GM12874 (cell line): ENCODE data around the gene PLCXD1.

Source experiments
- CTCF ChIP-seq: IDR thresholded peaks from 2 replicates; pipeline ENCODE4 v1.5.1; 2011; ENCODE audit warnings: low read depth, mild to moderate bottlenecking, control low read depth, low read length, moderate library complexity; ENCODE audit not compliant: insufficient read depth

Gene PLCXD1

DNA sequence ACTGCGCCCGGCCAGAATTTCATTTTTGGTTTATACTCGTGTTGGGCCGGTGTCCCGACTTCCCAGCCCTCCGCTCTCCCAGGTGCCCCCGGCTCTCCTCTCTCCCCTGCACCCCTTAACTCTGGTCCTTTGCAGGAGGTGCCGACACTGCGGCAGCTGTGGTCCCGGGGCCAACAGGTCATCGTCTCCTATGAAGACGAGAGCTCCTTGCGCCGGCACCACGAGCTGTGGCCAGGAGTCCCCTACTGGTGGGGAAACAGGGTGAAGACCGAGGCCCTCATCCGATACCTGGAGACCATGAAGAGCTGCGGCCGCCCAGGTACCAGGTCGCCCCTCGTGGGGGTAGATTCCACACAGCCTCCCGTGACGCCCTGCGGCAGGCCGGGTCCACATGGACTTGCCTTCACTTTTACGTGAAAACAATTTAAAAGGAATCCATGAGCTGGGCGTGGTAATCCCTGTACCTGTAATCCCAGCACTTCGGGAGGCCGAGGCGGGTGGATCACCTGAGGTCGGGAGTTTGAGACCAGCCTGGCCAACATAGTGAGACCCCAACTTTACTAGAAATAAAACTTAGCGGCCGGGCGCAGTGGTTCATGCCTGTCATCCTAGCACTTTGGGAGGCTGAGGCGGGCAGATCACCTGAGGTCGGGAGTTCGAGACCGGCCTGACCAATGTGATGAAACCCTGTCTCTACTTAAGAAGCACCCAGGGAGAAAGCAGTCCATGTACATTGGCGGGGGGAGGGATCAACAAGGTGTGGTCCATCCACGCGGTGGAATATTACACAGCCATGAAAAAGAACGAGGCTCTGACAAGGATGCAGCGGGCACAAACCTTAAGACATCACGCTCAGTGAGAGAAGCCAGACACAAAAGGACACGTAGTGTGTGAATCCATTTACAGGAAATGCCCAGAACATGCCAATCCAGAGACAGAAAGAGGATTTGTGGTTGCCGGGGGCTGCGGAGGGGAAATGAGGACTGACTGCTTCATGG lies 12.0 kb downstream of the PLCXD1 start:
- no peak for TF ChIP-seq CTCF

DNA sequence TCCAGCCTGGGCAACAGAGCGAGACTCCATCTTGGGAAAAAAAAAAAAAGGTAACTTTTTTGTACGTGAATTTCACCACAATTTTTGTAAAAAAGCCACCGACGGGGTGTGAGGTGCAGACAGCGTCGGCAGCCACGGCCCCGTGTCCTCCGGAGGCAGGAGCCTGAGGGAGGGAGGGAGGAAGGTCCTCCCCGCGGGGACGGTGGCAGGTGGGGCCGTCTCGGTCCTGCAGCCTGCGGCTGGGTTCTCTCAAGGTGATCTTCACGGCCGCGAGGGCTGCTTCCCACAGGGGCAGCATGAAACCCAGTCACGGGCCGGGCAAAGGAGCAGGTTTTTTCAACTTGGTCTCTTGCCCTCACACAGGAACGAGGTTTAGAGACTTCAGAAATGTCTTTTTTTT lies 14.0 kb downstream of the PLCXD1 start:
- TF ChIP-seq CTCF: no peak

GRCh38 chrX:298993-299392 lies 17.8 kb downstream of the PLCXD1 start:
- TF ChIP-seq CTCF: no peak

DNA sequence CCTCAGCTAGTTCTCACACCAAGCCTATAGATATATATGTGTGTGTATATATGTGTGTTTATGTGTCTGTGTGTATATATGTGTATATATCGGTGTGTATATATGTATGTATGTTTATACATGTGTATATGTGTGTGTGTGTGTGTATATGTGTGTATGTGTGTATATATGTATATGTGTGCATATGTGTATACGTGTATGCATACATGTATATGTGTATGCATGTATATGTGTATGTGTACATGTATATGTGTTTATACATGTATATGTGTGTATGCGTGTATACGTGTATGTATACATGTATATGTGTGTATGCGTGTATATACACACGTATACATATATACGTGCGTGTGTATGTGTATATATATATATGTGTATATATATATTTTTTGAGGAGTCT lies 19.2 kb downstream of the PLCXD1 start:
- no peak for TF ChIP-seq CTCF

- no peak for TF ChIP-seq CTCF
Measured at GRCh38 chrX:302975-303374, 21.8 kb downstream of the PLCXD1 start.

- 0 out of 2 replicates have a peak, but pooled peaks have one; percentile 6 for TF ChIP-seq CTCF
Measured at GRCh38 chrX:307261-308111, 26.3 kb downstream of the PLCXD1 start.
